Mesodermal cell (in vitro differentiated cells): ENCODE results near the gene SMARCC2.

ENCODE experiments used
- H3K27ac ChIP-seq: 2 replicates; pipeline ENCODE4 v1.7.0; 2013; ENCODE audit warnings: mild to moderate bottlenecking, low read depth, low read length, moderate library complexity; ENCODE audit not compliant: severe bottlenecking
- H3K36me3 ChIP-seq: 2 replicates; pipeline ENCODE4 v1.7.1; 2013; ENCODE audit warnings: mild to moderate bottlenecking, low read length, moderate library complexity; ENCODE audit not compliant: control insufficient read depth, insufficient read depth
- H3K4me1 ChIP-seq: one replicate; pipeline ENCODE4 v1.7.1; 2013; ENCODE audit warnings: mild to moderate bottlenecking, low read length; ENCODE audit not compliant: insufficient read depth, control insufficient read depth, poor library complexity, severe bottlenecking
- H3K4me3 ChIP-seq: 2 replicates; pipeline ENCODE4 v1.7.0; 2013; ENCODE audit warnings: low read length, control low read depth, mild to moderate bottlenecking; ENCODE audit not compliant: insufficient read depth, poor library complexity, severe bottlenecking; ENCODE audit errors: extremely low read depth
- H3K9me3 ChIP-seq: 2 replicates; pipeline ENCODE4 v1.7.1; 2013; ENCODE audit warnings: mild to moderate bottlenecking, low read length, moderate library complexity; ENCODE audit not compliant: control insufficient read depth
- WGBS, 2 experiments: methylation state at CpG; one replicate each; pipeline ENCODE4 v1.1.5; 2013; ENCODE audit warnings: missing lambda C conversion rate in 2 of 2; ENCODE audit not compliant: insufficient coverage in 2 of 2; 5-methylcytosine and 5-hydroxymethylcytosine counted together

Gene SMARCC2

DNA sequence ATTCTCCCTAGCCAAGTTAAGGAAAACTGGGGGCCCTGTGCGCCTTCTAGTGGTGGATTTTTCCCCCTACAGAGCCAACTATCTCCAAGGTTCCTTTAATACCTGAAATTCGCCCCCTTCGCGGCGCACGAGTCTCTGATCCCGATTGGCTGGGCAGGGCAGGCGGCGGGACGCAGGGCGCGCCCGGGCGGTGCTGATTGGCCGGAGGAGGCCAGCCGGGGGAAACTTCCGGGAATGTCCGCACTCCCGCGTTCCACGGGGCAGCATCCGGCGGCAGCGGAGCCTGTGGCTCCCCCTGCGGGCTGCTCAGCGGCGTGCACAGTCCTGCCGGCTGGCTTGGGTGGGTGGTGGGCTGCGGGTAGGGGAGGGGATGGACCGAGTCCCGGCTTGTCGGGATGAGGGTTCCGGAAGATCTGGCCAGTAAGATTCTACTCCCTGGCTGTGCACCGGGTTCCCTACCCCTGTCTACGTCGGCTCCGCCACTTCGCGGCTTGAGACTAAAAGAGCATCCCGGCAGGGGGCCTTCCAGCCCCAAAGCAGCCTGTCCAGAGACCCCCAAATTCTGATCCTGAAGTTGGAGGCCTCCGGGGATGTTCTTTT, 34.9 kb upstream of the SMARCC2 start, which contains the start of gene NABP2:
Gene NABP2 (plus strand): TSS at position 241 of the 600 bp plus-strand sequence. CDS start 515 bp downstream, outside the sequence.
- peak within 1 kb of the TSS; percentile 43 for H3K27ac ChIP-seq
- no peaks in the 10 kb centered on the region for H3K9me3 ChIP-seq
- H3K4me3 ChIP-seq = peak within 1 kb of the TSS; percentile 47
- 3 to 7% methylated on average over 25 to 37 of the region's 41 CpGs for WGBS, 2 experiments
- peaks cover 17% of the 10 kb centered on the region for H3K4me1 ChIP-seq
- peaks cover 8% of the 10 kb centered on the region for H3K36me3 ChIP-seq

DNA sequence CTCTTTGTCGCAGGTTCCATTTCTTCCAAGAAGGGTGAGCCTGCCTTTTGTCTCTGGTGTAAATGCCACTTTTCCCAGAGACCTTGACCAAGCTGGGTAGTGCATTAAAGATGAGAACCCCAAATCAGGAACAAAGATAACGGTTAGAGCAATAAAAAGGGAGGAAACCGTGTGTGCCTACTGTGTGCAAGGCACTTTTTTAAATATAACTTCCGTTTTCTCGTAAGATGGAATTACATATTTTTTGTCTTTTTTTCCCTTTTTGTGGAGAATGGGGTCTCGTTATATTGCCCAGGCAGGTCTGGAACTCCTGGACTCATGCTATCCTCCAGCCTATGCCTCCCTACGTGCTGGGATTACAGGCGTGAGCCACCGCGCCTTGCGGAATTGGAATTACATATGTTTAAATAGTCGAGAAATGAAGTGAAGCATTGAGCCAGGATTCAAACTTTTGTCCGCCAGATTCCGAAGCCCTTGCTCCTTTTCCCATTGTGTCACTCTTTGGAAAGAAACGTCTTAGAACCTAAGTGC, 34.4 kb upstream of the SMARCC2 start:
- H3K4me3 ChIP-seq = no peak overlapping the region
- peaks cover 9% of the 10 kb centered on the region for H3K36me3 ChIP-seq
- 67 to 68% methylated on average over 5 to 8 of the region's 15 CpGs for WGBS, 2 experiments
- no peaks in the 10 kb centered on the region for H3K9me3 ChIP-seq
- peak overlapping the region; percentile 43 for H3K27ac ChIP-seq
- H3K4me1 ChIP-seq = peaks cover 17% of the 10 kb centered on the region

DNA sequence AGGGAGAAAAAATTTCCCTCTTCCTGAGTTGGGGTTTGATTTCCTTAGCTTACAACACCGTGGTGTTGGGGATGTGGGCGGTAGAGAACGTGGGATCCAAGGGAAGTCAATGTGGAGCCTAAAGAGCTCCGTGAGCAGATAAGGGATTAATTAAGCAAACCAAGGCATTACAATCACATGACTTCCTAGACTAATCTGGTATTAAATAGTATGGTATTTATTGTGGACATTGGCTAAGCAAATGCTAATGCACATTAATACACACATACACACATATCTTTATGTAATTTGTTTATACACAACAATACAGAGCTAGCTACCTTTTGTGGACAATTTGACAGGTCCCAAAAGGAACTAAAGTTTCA, 33.2 kb upstream of the SMARCC2 start:
- H3K4me1 ChIP-seq = peaks cover 17% of the 10 kb centered on the region
- no peaks in the 10 kb centered on the region for H3K9me3 ChIP-seq
- 95% methylated on average over 3 of the region's 4 CpGs; no CpG with 5 or more reads in 1 of the 2 experiments for WGBS, 2 experiments
- peaks cover 16% of the 10 kb centered on the region for H3K36me3 ChIP-seq
- peak overlapping the region; percentile 99 for H3K27ac ChIP-seq
- peak overlapping the region; percentile 98 for H3K4me3 ChIP-seq

DNA sequence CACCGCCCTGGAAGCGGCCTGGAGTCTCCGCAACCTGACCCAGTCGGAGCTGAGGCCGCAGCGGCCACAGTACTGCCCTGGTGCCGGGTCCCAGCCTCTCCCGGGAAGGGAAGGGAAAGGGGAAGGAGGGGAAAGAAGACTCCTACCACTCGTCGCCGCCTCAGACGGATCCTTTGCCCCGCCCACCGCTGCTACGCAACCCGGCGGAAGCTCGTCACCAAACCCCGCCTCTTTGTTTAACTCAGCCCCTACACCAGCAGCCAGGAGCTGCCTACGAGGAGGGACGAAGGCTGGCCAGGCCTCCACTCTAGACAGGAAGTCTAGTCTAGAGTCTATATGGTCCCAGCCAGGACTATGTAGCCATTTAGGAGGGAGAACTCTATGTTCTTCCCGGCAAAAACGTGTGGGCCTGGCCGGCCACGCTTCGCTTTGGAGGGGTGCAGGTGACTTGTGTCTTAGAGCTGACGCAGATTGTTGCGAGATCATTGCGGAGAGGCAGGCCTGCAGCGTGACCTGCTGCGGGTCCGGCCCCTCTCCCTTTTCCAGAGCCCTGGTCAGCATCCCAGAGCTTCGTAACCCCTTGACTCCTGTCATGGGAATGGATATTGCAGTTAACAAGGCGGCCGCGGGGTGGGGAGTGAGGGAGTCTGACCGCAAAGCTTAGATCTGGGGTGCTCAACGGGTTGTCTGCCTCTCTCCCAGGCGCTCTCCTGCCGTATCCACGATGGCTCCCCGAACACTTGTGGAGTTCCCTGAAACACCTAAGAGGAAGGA, 32.7 kb upstream of the SMARCC2 start, which contains the start of gene RNF41:
Gene RNF41 (minus strand): TSS at position 166 of the 774 bp plus-strand sequence. CDS start 7,875 bp downstream, outside the sequence.
- peak within 1 kb of the TSS; percentile 99 for H3K27ac ChIP-seq
- no peaks in the 10 kb centered on the region for H3K9me3 ChIP-seq
- WGBS, 2 experiments = 33 to 41% methylated on average over 30 to 33 of the region's 42 CpGs
- H3K4me3 ChIP-seq = peak within 1 kb of the TSS; percentile 98
- H3K36me3 ChIP-seq = peaks cover 21% of the 10 kb centered on the region
- H3K4me1 ChIP-seq = peaks cover 17% of the 10 kb centered on the region

DNA sequence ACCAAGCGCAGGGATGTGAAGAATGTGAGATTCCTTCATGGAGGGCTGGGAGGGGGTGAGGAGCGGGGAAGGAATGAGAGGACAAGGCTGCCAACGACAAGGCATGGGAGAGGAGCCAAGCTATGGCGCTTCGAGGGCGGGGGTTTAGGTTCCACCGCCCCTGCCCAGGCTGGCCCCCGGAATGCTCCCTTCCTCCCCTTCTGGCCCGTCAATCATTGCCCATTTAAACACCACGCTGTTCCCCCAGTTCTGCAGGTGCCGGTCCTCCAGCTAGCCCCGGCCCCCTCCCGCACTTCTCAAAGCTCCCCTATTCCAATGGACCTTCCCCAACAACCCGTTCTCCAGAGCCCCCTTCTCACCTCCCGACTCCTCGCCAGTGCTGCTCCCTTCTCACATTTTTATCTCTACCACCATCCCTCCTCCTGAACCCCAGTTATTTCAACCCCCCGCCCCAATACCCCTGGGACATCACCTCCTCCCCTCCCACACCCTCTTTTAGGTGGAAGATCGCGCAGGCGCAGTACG, 32.0 kb upstream of the SMARCC2 start:
- Histone ChIP-seq H3K9me3 (no peaks in the 10 kb centered on the region), H3K4me3 (peak overlapping the region; percentile 98), H3K27ac (peak overlapping the region; percentile 99), H3K36me3 (peaks cover 28% of the 10 kb centered on the region), H3K4me1 (peaks cover 17% of the 10 kb centered on the region)
- 1% methylated on average over 12 to 20 of the region's 21 CpGs for WGBS, 2 experiments

DNA sequence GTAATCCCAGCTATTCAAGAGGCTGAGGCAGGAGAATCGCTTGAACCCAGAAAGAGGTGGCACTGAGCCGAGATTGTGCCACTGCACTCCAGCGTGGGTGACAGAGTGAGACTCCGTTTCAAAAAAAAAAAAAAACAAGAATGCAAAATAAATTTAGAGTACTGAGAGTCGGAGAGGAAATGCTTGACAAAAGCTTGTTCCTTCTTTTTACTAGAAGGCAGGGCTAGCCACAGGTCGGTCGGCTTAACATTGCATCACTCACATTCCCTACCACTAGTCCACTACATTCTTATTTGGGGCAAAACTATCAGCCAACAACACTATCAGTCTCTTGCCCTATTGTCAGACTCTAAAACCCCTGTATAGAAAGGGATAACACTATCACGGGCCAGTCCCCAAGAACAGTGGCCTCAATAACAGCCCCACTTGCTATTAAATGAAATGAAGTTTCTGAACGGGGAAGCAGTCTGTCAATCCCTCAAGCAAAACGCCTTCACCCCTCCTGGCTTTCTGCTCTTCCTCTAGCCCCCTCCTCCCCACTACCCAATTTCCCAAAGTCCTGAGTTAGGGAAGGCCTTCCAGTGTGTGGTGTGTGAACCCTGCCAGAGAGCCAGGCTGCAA, 31.4 kb upstream of the SMARCC2 start:
- Histone ChIP-seq H3K4me1 (peaks cover 17% of the 10 kb centered on the region), H3K4me3 (peak overlapping the region; percentile 98), H3K27ac (peak overlapping the region; percentile 99), H3K9me3 (no peaks in the 10 kb centered on the region), H3K36me3 (peaks cover 34% of the 10 kb centered on the region)
- 58 to 63% methylated on average over 4 to 6 of the region's 10 CpGs for WGBS, 2 experiments

DNA sequence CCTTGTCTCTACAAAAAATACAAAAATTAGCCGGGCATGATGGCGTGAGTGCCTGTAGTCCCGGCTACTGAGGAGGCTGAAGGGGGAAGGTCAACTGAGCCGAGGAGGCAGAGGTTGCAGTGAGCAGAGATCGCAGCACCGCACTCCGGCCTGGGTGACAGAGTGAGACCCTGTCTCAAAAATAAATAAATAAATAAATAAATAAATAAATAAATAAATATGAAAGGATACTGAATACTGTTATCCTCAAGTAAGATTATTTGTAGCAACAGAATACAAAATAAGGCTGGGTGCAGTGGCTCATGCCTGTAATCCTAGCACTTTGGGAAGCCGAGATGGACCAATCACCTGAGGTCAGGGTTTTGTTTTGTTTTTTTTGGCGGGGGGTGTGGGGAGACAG, 30.6 kb upstream of the SMARCC2 start:
- H3K27ac ChIP-seq = no peak overlapping the region
- H3K4me3 ChIP-seq = peak overlapping the region; percentile 98
- WGBS, 2 experiments = 90 to 98% methylated on average over 6 of the region's 9 CpGs
- H3K9me3 ChIP-seq = no peaks in the 10 kb centered on the region
- H3K36me3 ChIP-seq = peaks cover 43% of the 10 kb centered on the region
- H3K4me1 ChIP-seq = peaks cover 14% of the 10 kb centered on the region

DNA sequence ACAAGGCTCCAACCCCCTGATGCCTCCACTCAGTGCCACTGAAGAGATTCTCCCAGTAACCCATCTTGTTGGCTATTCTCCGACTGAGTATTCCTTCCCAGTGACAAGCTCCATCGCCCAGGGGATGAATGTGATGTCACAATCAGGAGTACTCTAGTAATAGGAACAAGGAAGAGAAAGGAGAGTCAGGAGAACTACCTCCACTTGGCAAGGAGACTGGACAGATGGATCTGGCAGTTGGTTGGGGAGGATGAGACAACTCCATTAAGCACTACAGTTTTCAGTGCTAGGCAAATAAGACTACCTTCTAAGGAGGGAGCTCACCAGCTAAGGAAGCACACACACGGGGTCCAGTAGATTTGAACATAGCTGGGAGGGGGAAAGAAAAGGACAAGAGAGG, 27.2 kb upstream of the SMARCC2 start:
- peaks cover 75% of the 10 kb centered on the region for H3K36me3 ChIP-seq
- H3K27ac ChIP-seq = no peak overlapping the region
- H3K4me1 ChIP-seq = peaks cover 8% of the 10 kb centered on the region
- H3K4me3 ChIP-seq = no peak overlapping the region
- WGBS, 2 experiments = 88 to 100% methylated on average over 1 of the region's 3 CpGs
- H3K9me3 ChIP-seq = no peaks in the 10 kb centered on the region

DNA sequence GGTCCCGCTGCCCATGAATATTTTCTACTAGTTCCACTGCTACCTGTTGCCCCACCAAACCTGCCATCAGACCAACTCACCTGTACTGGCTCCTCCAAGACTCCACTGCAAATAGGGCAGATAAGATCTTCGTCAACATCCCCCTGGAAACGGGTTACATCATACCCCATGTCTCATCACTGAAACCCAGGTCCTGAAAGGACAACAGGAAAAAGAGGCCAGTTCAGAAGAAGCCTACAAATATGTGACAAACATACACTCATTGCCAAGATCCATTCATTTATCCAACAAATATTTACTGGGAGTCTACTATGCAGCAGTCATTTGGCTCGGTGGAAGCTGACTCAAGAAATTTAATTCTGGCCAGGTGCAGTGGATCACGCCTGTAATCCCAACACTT, 24.6 kb upstream of the SMARCC2 start:
- Histone ChIP-seq H3K9me3 (no peaks in the 10 kb centered on the region), H3K27ac (no peak overlapping the region), H3K4me3 (no peak overlapping the region), H3K4me1 (no peaks in the 10 kb centered on the region), H3K36me3 (peaks cover 91% of the 10 kb centered on the region)
- 84 to 100% methylated on average over 2 to 4 of the region's 5 CpGs for WGBS, 2 experiments

DNA sequence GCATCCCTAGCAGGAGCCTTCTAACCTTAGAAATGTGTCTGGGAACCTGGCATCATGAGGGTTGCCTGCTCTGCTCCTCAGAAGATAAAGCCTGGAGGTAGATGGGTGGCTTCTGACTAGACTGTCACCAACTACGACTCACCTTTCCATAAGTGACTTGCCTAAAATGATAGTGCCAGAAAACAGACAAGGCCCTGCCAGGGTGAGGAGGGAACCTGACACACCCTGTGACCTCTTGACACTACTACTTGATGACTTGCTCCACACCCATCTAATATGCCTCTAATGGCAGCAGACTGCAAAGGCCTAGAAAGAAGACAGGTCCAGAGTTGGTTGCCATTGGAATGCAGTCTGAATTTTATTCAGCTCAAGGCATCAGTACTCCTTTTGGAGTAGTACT, 23.1 kb upstream of the SMARCC2 start:
- Histone ChIP-seq H3K4me3 (no peak overlapping the region), H3K36me3 (peaks cover 96% of the 10 kb centered on the region), H3K9me3 (no peaks in the 10 kb centered on the region), H3K4me1 (no peaks in the 10 kb centered on the region), H3K27ac (no peak overlapping the region)
- WGBS, 2 experiments = no CpG with 5 or more reads among the region's 1 CpG
